Measurements from ENCODE around the gene SNX14.
"Not testable (repeated sequence)": the region's sequence is repeated elsewhere in the genome, so short reads cannot be mapped to it uniquely, and the experiment has no call there.

Gene SNX14

GRCh38 chr6:85585741-85586140, 7.9 kb downstream of the SNX14 start:
- DNase-seq (ENCODE audit: low read depth in 4 of 4, low spot score in 1 of 4) = no peak

- not testable (repeated sequence) for DNase-seq (ENCODE audit: low read depth in 4 of 4, low spot score in 1 of 4)
These were observed 10.8 kb downstream of the SNX14 start for GRCh38 chr6:85582832-85583231.

GRCh38 chr6:85581572-85581971, 12.1 kb downstream of the SNX14 start:
- DNase-seq (ENCODE audit: low read depth in 4 of 4, low spot score in 1 of 4) = no peak

DNA sequence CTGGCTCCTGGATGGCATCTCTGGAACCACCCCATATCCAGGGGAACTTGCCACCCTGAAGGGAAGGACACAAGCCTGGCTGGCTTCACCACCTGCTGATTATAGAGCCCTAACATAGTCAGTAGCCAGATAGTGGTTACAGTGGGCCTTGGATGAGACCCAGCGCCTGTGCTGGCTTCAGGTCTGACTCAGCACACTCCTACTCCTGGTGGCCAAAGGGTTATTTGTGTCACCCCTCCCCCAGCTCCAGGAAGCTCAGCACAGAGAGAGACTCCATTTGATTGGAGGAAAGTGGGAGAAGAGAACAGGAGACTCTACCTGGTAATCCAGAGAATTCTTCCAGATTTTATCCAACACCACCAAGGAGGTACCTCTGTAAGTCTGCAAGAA, 12.8 kb downstream of the SNX14 start:
- no peak for DNase-seq (ENCODE audit: low read depth in 4 of 4, low spot score in 1 of 4)

DNA sequence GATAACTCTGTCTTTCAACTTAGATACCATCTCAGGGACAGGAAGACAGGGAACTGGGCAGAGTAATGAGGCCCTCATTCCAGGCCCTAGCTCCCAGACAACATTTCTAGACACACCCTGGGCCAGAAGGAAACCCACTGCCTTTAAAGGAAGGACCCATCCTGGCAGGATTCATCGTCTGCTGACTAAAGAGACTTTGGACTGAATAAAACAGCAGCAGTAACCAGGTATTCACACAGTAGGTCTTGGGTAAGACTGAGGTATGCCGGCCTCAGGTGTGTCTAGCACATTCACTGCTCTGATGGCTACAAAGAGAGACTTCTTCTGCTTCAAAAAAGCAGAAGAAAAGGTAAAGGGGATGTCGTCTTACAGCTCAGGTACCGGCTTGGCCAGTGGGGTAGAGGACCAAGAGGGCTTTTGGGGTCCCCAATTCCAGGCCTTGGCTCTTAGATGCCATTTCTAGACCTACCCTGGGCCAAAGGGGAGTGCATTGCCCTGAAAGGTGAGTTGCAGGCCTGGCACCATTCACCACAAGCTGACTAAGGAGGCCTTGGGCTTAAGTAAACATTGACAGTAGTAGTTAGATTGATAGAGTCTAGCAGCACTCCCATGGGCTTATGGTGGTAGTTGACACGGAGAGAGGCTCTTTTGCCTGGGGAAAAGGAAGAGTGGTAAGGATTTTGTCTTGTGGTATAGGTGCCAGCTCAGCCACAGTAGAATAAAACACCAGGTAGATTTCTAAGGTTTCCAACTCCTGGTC, 13.4 kb downstream of the SNX14 start:
- no peak for DNase-seq (ENCODE audit: low read depth in 4 of 4, low spot score in 1 of 4)

GRCh38 chr6:85579581-85579980, 14.1 kb downstream of the SNX14 start:
- no peak for DNase-seq (ENCODE audit: low read depth in 4 of 4, low spot score in 1 of 4)

DNA sequence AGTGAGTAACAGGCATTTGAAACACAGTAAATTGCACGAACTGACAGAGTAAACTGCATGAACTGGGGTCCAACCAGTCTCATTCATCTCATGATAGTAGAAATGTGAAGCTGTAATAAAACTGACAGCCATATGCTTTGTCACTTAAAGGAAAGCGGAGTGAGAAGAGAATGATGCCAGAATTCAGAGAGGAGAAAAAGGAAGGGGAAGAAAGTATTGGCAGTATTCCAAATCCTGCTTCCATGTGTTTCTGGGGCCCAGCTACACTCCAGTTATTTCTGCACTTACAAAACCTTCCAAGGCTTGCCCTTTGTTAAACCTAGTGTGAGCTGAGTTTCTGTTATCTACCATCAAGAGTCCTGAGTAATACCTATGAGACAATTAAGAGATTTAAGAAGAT, 17.2 kb downstream of the SNX14 start:
- DNase-seq (ENCODE audit: low read depth in 4 of 4, low spot score in 1 of 4) = no peak

DNA sequence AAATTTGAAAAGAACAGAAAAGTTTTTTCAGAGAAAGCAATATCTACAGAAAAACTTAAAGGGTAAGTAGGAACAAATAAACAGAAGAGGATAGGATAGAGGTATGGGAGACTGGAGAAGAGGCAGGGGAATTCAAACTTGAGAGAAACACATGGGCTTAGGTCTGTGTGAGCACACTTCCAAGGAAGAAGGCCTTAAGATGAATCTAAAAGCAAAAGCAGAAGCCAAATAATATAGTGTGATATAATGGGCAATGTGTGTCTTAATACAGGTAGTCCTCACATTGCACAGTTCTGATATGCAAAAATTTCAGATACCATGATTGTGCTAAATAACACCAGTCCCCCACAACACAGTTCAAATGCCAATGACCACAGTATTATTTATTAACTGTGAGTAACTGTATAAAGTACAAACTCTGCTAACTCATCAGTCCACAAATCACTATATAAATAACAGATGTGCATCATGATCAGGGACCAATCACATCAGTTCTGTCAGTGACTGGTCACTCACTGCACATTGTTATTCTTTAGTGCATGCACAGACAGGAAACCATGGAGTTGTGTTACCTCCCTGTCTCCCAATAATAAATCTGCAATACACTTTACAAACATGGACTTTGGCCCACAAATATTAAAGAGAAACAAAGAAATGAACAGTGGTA, 18.6 kb downstream of the SNX14 start:
- DNase-seq (ENCODE audit: low read depth in 4 of 4, low spot score in 1 of 4) = no peak

GRCh38 chr6:85569323-85569722, 24.3 kb downstream of the SNX14 start:
- DNase-seq (ENCODE audit: low read depth in 4 of 4, low spot score in 1 of 4) = no peak

GRCh38 chr6:85568411-85568810, 25.2 kb downstream of the SNX14 start:
- no peak for DNase-seq (ENCODE audit: low read depth in 4 of 4, low spot score in 1 of 4)

- DNase-seq (ENCODE audit: low read depth in 4 of 4, low spot score in 1 of 4) = no peak
These were observed 27.9 kb downstream of the SNX14 start for GRCh38 chr6:85565736-85566135.

DNA sequence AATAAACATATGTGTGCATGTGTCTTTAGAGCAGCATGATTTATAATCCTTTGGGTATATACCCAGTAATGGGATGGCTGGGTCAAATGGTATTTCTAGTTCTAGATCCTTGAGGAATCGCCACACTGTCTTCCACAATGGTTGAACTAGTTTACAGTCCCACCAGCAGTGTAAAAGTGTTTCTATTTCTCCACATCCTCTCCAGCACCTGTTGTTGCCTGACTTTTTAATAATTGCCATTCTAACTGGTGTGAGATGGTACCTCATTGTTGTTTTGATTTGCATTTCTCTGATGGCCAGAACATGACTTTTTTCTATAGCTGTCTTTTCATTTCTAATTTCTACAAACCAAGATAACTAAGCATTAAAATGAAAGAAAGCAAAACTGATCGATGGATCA, 29.4 kb downstream of the SNX14 start:
- not testable (repeated sequence) for DNase-seq (ENCODE audit: low read depth in 4 of 4, low spot score in 1 of 4)

GRCh38 chr6:85561750-85562357, 31.8 kb downstream of the SNX14 start:
- no peak for DNase-seq (ENCODE audit: low read depth in 4 of 4, low spot score in 1 of 4)

- no peak for DNase-seq (ENCODE audit: low read depth in 4 of 4, low spot score in 1 of 4)
These were observed 36.5 kb downstream of the SNX14 start for GRCh38 chr6:85556992-85557668.

- no peak for DNase-seq (ENCODE audit: low read depth in 4 of 4, low spot score in 1 of 4)
These were observed 41.0 kb downstream of the SNX14 start for GRCh38 chr6:85552652-85553051.

- DNase-seq (ENCODE audit: low read depth in 4 of 4, low spot score in 1 of 4) = no peak
These were observed 42.4 kb downstream of the SNX14 start for GRCh38 chr6:85551264-85551663.

DNA sequence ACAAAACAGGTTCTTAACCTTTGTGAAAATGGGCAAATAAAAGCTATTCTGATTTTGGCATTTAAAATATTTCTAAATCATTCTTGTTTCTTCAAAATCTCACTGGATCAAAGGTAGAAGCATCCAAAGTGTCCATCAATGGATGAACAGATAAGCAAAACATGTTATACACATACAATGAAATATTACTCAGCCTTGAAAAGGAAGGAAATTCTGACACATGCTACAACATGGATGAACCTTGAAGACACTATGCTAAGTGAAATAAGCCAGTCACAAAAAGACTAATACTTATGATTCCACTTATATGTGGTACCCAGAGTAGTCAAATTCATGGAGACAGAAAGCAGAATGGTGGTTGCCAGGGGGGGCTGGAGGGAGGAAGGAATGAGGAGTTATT, 45.9 kb downstream of the SNX14 start:
- no peak for DNase-seq (ENCODE audit: low read depth in 4 of 4, low spot score in 1 of 4)

DNA sequence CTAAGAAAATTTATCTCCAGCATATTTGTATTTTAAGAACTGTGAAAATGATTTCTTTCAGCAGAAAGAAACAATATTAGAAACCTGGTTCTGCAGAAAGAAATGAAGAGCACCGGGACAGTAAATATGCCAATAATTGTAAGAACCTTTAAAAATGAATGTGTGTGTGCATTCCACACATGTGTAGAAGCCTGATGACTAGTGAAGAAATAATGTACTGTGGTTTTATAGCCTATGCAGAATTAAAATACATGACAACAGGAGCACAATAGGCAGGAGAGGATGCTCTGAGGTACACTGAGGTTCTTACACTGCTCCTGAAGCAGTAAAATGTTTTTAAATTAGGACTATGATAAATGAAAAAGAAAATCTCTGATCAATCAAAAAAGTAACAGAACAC, 48.9 kb downstream of the SNX14 start:
- DNase-seq (ENCODE audit: low read depth in 4 of 4, low spot score in 1 of 4) = no peak

DNA sequence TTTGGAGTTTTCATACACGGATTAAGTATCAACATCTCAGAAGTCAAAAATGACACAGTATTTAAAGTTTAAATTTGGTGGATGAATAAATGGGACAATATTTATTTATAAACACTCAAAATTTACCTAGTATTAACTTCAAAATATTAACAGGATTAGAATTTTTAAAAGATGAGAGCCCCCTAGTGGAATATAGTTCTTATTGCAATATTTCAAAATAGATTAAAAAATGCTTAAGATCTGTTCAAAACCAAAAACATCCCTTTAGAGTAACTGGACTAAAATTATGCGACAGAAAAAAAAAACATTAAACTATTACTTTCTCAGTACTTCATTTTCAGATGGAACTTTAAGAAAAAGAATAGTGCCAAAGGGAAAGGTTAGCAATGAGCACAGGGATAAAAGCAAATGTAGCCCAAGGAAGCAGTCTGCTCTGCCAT, 56.6 kb downstream of the SNX14 start:
- no peak for DNase-seq (ENCODE audit: low read depth in 4 of 4, low spot score in 1 of 4)

DNA sequence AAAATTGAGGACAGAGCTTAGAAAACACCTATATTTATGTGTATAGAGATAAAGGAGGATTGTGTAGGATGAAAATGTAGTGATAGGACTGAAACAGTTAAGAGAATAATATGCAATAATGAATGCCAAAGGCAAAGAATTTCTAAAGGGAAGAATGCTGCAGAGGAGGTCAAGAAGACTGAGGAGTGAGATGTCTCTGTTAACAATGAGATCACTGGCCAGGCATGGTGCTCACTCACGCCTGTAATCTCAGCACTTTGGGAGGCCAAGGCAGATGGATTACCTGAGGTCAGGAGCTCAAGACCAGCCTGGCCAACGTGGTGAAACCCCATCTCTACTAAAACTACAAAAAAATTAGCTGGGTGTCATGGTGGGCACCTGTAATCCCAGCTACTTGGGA, 69.4 kb downstream of the SNX14 start:
- DNase-seq (ENCODE audit: low read depth in 4 of 4, low spot score in 1 of 4) = not testable (repeated sequence)

DNA sequence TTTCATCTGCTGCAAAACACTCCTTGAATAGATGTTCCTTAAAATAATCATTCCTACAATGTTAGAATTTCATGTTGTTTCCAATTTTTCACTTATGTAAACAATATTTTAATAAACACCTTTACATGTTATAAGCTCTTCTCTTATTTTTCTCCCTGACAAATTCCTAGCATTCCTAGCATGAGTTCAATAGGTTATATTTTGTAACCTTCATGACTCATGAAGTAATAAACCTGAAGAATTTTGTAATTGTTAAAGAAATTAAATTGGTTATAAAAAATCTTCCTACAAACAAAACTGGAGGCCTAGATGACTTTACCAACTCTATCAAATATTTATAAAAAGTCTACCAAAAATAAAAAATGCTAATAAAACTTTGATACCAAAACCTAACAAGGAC, 77.5 kb downstream of the SNX14 start:
- DNase-seq (ENCODE audit: low read depth in 4 of 4, low spot score in 1 of 4) = no peak
